HL-60 (cell line): ENCODE measurements around the gene MARCHF11.

Experiments
- DNase-seq, 2 experiments: peaks; one replicate each; pipeline ENCODE4 v3.0.0-alpha.2; 2010 to 2020; ENCODE audit warnings: low read depth in 1 of 2, low spot score in 1 of 2
- H3K27ac ChIP-seq: fragments of 250-450 bp; sonication (Bioruptor Pico); replicated peaks from 2 replicates; pipeline ENCODE4 v1.5.1; 2020; ENCODE audit warnings: mild to moderate bottlenecking, moderate library complexity
- H3K27me3 ChIP-seq: fragments of 250-450 bp; sonication (Bioruptor Pico); 2 replicates; pipeline ENCODE4 v1.5.1; 2021; ENCODE audit warnings: mild to moderate bottlenecking, moderate library complexity; ENCODE audit not compliant: insufficient read depth, poor library complexity, severe bottlenecking
- H3K4me3 ChIP-seq: replicated peaks from 2 replicates; pipeline ENCODE4 v1.5.1; 2011; ENCODE audit warnings: mild to moderate bottlenecking, control low read depth, low read length; ENCODE audit not compliant: insufficient read depth
- GABPA ChIP-seq: IDR thresholded peaks from 2 replicates; pipeline ENCODE4 v1.6.1; 2012; ENCODE audit warnings: low read depth
- POLR2AphosphoS5 ChIP-seq: IDR thresholded peaks from 2 replicates; pipeline ENCODE4 v1.6.1; 2012; ENCODE audit warnings: low read depth
- SPI1 ChIP-seq: IDR thresholded peaks from 2 replicates; pipeline ENCODE4 v1.6.1; 2012; ENCODE audit warnings: low read depth, mild to moderate bottlenecking, borderline replicate concordance
- TF ChIP-seq, protein P1 (sequence below): IDR thresholded peaks from one replicate; pipeline ENCODE4 v1.5.1; 2011; ENCODE audit warnings: low read length, control low read depth, inconsistent platforms; ENCODE audit not compliant: insufficient read depth
- TF ChIP-seq, protein P2 (sequence below): IDR thresholded peaks from 2 replicates; pipeline ENCODE4 v1.6.1; 2012; ENCODE audit warnings: low read depth; ENCODE audit not compliant: insufficient replicate concordance

MARCHF11 gene

DNA sequence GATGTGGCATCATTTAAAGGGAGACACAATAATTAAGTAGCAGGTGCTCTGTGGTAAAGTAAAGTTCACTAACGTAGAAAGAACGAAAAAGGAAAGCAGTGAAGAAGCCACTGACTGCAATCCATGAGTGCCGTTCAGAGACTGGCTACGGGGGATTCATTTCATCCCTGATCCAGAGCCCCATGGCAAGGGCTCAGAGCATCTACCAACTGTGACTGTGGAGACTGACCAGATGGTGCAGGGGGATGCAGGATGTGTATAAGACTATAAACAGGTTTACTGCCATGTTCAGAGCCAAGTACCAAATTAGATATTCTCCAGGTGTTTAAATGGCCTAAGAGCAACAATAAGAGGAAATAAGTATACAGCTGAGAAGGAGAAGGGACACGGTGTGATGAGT is 47.7 kb downstream of the MARCHF11 start:
- TF ChIP-seq GABPA, result no peak
- TF ChIP-seq POLR2AphosphoS5, result no peak
- TF ChIP-seq, protein P1, sequence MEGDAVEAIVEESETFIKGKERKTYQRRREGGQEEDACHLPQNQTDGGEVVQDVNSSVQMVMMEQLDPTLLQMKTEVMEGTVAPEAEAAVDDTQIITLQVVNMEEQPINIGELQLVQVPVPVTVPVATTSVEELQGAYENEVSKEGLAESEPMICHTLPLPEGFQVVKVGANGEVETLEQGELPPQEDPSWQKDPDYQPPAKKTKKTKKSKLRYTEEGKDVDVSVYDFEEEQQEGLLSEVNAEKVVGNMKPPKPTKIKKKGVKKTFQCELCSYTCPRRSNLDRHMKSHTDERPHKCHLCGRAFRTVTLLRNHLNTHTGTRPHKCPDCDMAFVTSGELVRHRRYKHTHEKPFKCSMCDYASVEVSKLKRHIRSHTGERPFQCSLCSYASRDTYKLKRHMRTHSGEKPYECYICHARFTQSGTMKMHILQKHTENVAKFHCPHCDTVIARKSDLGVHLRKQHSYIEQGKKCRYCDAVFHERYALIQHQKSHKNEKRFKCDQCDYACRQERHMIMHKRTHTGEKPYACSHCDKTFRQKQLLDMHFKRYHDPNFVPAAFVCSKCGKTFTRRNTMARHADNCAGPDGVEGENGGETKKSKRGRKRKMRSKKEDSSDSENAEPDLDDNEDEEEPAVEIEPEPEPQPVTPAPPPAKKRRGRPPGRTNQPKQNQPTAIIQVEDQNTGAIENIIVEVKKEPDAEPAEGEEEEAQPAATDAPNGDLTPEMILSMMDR, result no peak
- TF ChIP-seq, protein P2, sequence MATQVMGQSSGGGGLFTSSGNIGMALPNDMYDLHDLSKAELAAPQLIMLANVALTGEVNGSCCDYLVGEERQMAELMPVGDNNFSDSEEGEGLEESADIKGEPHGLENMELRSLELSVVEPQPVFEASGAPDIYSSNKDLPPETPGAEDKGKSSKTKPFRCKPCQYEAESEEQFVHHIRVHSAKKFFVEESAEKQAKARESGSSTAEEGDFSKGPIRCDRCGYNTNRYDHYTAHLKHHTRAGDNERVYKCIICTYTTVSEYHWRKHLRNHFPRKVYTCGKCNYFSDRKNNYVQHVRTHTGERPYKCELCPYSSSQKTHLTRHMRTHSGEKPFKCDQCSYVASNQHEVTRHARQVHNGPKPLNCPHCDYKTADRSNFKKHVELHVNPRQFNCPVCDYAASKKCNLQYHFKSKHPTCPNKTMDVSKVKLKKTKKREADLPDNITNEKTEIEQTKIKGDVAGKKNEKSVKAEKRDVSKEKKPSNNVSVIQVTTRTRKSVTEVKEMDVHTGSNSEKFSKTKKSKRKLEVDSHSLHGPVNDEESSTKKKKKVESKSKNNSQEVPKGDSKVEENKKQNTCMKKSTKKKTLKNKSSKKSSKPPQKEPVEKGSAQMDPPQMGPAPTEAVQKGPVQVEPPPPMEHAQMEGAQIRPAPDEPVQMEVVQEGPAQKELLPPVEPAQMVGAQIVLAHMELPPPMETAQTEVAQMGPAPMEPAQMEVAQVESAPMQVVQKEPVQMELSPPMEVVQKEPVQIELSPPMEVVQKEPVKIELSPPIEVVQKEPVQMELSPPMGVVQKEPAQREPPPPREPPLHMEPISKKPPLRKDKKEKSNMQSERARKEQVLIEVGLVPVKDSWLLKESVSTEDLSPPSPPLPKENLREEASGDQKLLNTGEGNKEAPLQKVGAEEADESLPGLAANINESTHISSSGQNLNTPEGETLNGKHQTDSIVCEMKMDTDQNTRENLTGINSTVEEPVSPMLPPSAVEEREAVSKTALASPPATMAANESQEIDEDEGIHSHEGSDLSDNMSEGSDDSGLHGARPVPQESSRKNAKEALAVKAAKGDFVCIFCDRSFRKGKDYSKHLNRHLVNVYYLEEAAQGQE, result no peak
- TF ChIP-seq SPI1, result no peak
- no peaks in the 10 kb centered on the region for H3K27me3 ChIP-seq
- H3K4me3 ChIP-seq, result no peak overlapping the region
- no peak overlapping the region for H3K27ac ChIP-seq
- DNase-seq, result no peak

DNA sequence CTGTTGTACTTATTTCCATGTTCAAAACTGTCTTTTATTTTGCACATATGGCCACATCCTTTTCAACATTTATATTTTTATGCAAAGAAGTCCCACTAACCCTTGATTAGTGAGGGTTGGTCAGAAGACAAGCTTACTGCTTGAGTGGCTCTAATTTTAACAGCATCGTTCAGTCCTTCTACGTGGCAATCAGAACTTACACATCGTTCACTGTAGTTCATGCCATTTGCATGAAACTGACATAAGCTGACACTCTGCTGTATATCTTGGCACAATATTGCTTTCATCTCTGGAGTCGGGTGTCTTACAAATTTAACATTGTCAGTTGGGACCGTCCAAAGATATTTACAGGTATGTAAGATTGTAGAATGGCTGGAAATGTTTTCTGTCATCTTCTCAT is 50.6 kb downstream of the MARCHF11 start:
- Histone ChIP-seq H3K27me3 (no peaks in the 10 kb centered on the region), H3K4me3 (no peak overlapping the region), H3K27ac (no peak overlapping the region)
- TF ChIP-seq, protein P1, result no peak
- TF ChIP-seq POLR2AphosphoS5, result no peak
- no peak for TF ChIP-seq GABPA
- TF ChIP-seq, protein P2, result no peak
- no peak for TF ChIP-seq SPI1
- DNase-seq, result no peak

DNA sequence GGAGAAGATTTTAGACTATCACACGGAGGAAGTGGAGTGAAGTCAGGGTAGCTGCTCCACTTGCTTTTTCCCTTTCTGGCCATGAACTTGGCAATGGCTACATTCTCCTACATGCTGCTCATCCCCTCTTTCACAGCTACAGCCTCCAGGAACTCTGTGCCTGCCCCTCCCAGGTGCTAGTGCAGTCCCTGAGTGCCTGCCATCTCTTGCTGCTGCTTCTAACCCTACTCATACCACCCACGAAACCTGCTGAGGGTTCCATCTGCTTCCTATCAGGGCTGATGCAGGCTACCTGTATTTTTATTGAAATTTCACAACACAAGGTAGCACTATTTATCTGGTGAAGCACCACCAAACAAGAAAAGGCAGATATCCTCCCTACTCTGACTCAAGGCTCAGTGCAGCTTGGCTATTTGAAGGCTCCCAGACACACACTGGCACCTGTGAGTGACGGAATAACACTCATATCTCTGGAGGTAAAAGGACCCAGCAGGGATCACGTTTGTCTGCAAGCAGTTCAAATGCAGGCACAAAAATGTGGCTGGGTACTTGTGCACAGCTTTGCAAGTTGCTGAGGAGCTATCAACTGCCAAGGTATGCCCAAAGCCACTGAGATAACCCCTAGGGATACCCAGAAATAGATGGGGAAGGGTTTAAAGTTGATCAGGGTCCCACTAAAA is 51.6 kb downstream of the MARCHF11 start:
- TF ChIP-seq SPI1, result no peak
- no peak for TF ChIP-seq GABPA
- TF ChIP-seq, protein P1, result no peak
- TF ChIP-seq POLR2AphosphoS5, result no peak
- TF ChIP-seq, protein P2, result no peak
- Histone ChIP-seq H3K27ac (no peak overlapping the region), H3K27me3 (no peaks in the 10 kb centered on the region)

More for the DNA sequence above, 51.6 kb downstream of the MARCHF11 start:
- no peak overlapping the region for H3K4me3 ChIP-seq
- no peak for DNase-seq
